ENCODE results near the gene ZNF276.

- TF ChIP-seq GABPA (IDR thresholded peaks at IDR 0.05; ENCODE audit: borderline replicate concordance, insufficient read depth, low read length) (no peak), SUZ12 (IDR thresholded peaks at IDR 0.05; ENCODE audit: low read length) (no peak)
Measured at GRCh38 chr16:89733322-89733721, 12.0 kb downstream of the ZNF276 start.

Data from H1 (cell line).